ENCODE measurements around the gene PLCB3.
"Not testable (repeated sequence)": the region's sequence is repeated elsewhere in the genome, so short reads cannot be mapped to it uniquely, and the experiment has no call there.

GRCh38 chr11:64246621-64246870, 4.8 kb upstream of the PLCB3 start:
- not testable (repeated sequence) for TF ChIP-seq CTCF, POLR2A, POLR2AphosphoS5, EP300 (IDR thresholded peaks at IDR 0.05)
